Stimulated activated CD4-positive, alpha-beta T cell treated with anti-CD3 and anti-CD28 coated beads, Interleukin-1b, Interleukin-23, amount 100 ng/mL, for 4 hours (primary cell): Measurements from ENCODE around the gene CD244.

Source experiments
- DNase-seq, 2 donors: peaks; one replicate each; pipeline ENCODE4 v3.0.0-alpha.2; 2020; ENCODE audit warnings: low read depth in 2 of 2

CD244 gene

GRCh38 chr1:160781914-160782689, 80.6 kb downstream of the CD244 start:
- no peak for DNase-seq

- DNase-seq = no peak
Measured at GRCh38 chr1:160781186-160781766, 81.4 kb downstream of the CD244 start.

GRCh38 chr1:160780398-160780755, 82.3 kb downstream of the CD244 start:
- DNase-seq = no peak
